Gastrocnemius medialis (tissue), 4 donors: ENCODE data around the gene TSHR.

ENCODE experiments used
- CTCF ChIP-seq, 5 experiments: fragments of 450-650 bp in 3 of 5; fragments of 200-600 bp in 2 of 5; sonication (generic) in 2 of 5; IDR thresholded peaks in 4 of 5; conservative IDR thresholded peaks in 1 of 5; 1 replicate in 4 of 5; 2 replicates in 1 of 5; pipeline ENCODE4 v1.5.1; 2016 to 2019; ENCODE audit warnings: antibody characterized with exemption in 5 of 5, mild to moderate bottlenecking in 3 of 5, moderate library complexity in 3 of 5
- POLR2A ChIP-seq, 2 donors: fragments of 450-650 bp; IDR thresholded peaks; one replicate each; pipeline ENCODE4 v1.6.1; 2017; ENCODE audit warnings: antibody characterized with exemption in 2 of 2, mild to moderate bottlenecking in 2 of 2, moderate library complexity in 2 of 2

- TF ChIP-seq CTCF (IDR thresholded peaks at IDR 0.05 in 4 of 5, conservative IDR thresholded peaks at IDR 0.05 in 1 of 5) (peak in 2 of 5 experiments; percentile 4), POLR2A (IDR thresholded peaks at IDR 0.05) (no peak)
These were observed 215.4 kb downstream of the TSHR start for GRCh38 chr14:81170829-81171195.
